B cell (primary cell): ENCODE data around the gene SERPINE1.

ENCODE experiments used
- CTCF ChIP-seq: fragments of 200-600 bp; IDR thresholded peaks from one replicate; pipeline ENCODE4 v1.8.0; 2022; ENCODE audit warnings: antibody characterized with exemption, mild to moderate bottlenecking
- EZH2 ChIP-seq: IDR thresholded peaks from 2 replicates; pipeline ENCODE4 v1.6.1; 2012; ENCODE audit warnings: borderline replicate concordance, low read depth, mild to moderate bottlenecking, moderate library complexity, low read length; ENCODE audit not compliant: insufficient read depth, poor library complexity, severe bottlenecking

GRCh38 chr7:101186194-101186593, 59.3 kb downstream of the SERPINE1 start:
- no peak for TF ChIP-seq CTCF
- no peak for TF ChIP-seq EZH2
